Kidney (tissue), 14 donors: ENCODE results near the gene NAGA. TPM values are rescaled to one million over a fixed set of nuclear protein-coding genes. Genes with fewer than 3 reads are reported as not detected.

Experiments
- DNase-seq, 5 donors: peaks; one replicate each; pipeline ENCODE4 v3.0.0-alpha.2; 2013 to 2020
- FAIRE-seq: peaks from 2 replicates; lab custom pipeline; 2012; peaks lifted over from hg19 to GRCh38; lab: Jason Lieb, UNC
- H3K27ac ChIP-seq, 2 donors: one replicate each; pipeline ENCODE4 v1.7.0; 2013; ENCODE audit warnings: low read depth in 2 of 2, low read length in 2 of 2, inconsistent platforms in 1 of 2
- H3K27me3 ChIP-seq: one replicate; pipeline ENCODE4 v1.7.1; 2013; ENCODE audit warnings: low read length, inconsistent platforms; ENCODE audit not compliant: control insufficient read depth, insufficient read depth
- H3K36me3 ChIP-seq, 3 donors: one replicate each; pipeline versions ENCODE4 v1.7.0 to v1.7.1; 2013; ENCODE audit warnings: low read length in 3 of 3, control low read depth in 1 of 3, inconsistent platforms in 1 of 3; ENCODE audit not compliant: insufficient read depth in 3 of 3, control insufficient read depth in 2 of 3
- H3K4me1 ChIP-seq, 3 donors: one replicate each; pipeline versions ENCODE4 v1.7.0 to v1.7.1; 2013; ENCODE audit warnings: low read length in 3 of 3, inconsistent platforms in 1 of 3, low read depth in 1 of 3; ENCODE audit not compliant: control insufficient read depth in 2 of 3, insufficient read depth in 2 of 3
- H3K4me3 ChIP-seq, 3 donors: one replicate each; pipeline versions ENCODE4 v1.7.0 to v1.8.1; 2013; ENCODE audit warnings: low read length in 3 of 3, control low read depth in 1 of 3, inconsistent platforms in 1 of 3
- H3K9ac ChIP-seq, 3 donors: one replicate each; pipeline versions ENCODE4 v1.7.0 to v1.7.1; 2013; ENCODE audit warnings: low read length in 3 of 3, control low read depth in 1 of 3, inconsistent platforms in 1 of 3
- H3K9me3 ChIP-seq, 3 donors: one replicate each; pipeline versions ENCODE4 v1.7.0 to v1.7.1; 2013; ENCODE audit warnings: low read length in 3 of 3, control low read depth in 1 of 3, inconsistent platforms in 1 of 3; ENCODE audit not compliant: control insufficient read depth in 2 of 3, insufficient read depth in 1 of 3
- CTCF ChIP-seq: IDR thresholded peaks from 3 replicates; pipeline ENCODE4 v1.5.1; 2012; ENCODE audit warnings: mild to moderate bottlenecking, moderate library complexity, borderline replicate concordance; ENCODE audit not compliant: insufficient read depth; ENCODE audit errors: extremely low read depth
- intact Hi-C: fragments of 100-400 bp; cut with DNase I; formaldehyde crosslinking; loops from one replicate; pipeline ENCODE4 v1.11.1; 2022
- polyA plus RNA-seq: library from polyadenylated mRNA; stranded (reverse); fragments of 350-450 nt; fragmentation: Illumina TruSeq; extraction: RNeasy Lipid Tissue Mini Kit (QIAGEN cat#74804); gene quantifications from one replicate; pipeline ENCODE4 v1.2.3, GENCODE V29; 2014; ENCODE audit warnings: low read depth, low replicate concordance; ENCODE audit not compliant: insufficient read depth
- total RNA-seq: library from RNA; stranded (reverse); fragmentation: NEBNext Ultra II Directional; extraction: Animal tissue kit (Norgen Biotek cat#: 25700); gene quantifications from one replicate; pipeline ENCODE4 v1.2.1, GENCODE V29; 2021
- donor health status: control.
- donor health status: control.
- donor health status: control.
- donor health status: control.
- donor health status: control.
- donor health status: DM: yes; HTN: yes; CAD: no.
- donor health status: Normal renal cell carcinoma (clear cell type).

NAGA gene
- total and polyA plus RNA-seq, 2 donors from 2014 or later = 27.0 to 29.8 TPM

GRCh38 chr22:42076764-42077485 is 6.3 kb upstream of the NAGA start:
- no peak for TF ChIP-seq CTCF
- no peak for FAIRE-seq
- H3K9me3 ChIP-seq = no peaks in the 10 kb centered on the region
- H3K36me3 ChIP-seq = peaks cover 0 to 2% (median 0%) of the 10 kb centered on the region in 3 donors
- intact Hi-C loops = no loop called here
- no peaks in the 10 kb centered on the region for H3K27me3 ChIP-seq
- peaks cover 5 to 23% (median 15%) of the 10 kb centered on the region in 3 donors for H3K4me1 ChIP-seq
- H3K9ac ChIP-seq = no peak overlapping the region
- H3K4me3 ChIP-seq = no peak overlapping the region
- peak in 1 of 5 donors; percentile 42 for DNase-seq
- no peak overlapping the region for H3K27ac ChIP-seq

GRCh38 chr22:42074846-42075676 is 4.4 kb upstream of the NAGA start:
- intact Hi-C loops = no loop called here
- no peaks in the 10 kb centered on the region for H3K36me3 ChIP-seq
- peak overlapping the region in 1 of 3 donors; percentile 62 for H3K4me3 ChIP-seq
- DNase-seq (peak in 1 of 5 donors; percentile 56), FAIRE-seq (no peak)
- no peaks in the 10 kb centered on the region for H3K27me3 ChIP-seq
- H3K27ac ChIP-seq = peak overlapping the region in 1 of 2 donors; percentile 83
- H3K9ac ChIP-seq = peak overlapping the region in 2 of 3 donors; percentile 11 to 63
- H3K4me1 ChIP-seq = peaks cover 3 to 24% (median 16%) of the 10 kb centered on the region in 3 donors
- H3K9me3 ChIP-seq = no peaks in the 10 kb centered on the region
- no peak for TF ChIP-seq CTCF

GRCh38 chr22:42074132-42074811 is 3.7 kb upstream of the NAGA start, which contains the start of gene PHETA2:
Gene PHETA2, plus strand, starts transcription at chr22:42074248. Its CDS starts 3,046 bp downstream, at chr22:42077294.
- peaks cover 3 to 28% (median 20%) of the 10 kb centered on the region in 3 donors for H3K4me1 ChIP-seq
- no peak for FAIRE-seq

More at GRCh38 chr22:42074132-42074811, 3.7 kb upstream of the NAGA start, which contains the start of gene PHETA2:
- H3K27me3 ChIP-seq = no peaks in the 10 kb centered on the region
- DNase-seq = peak; percentile 52 to 90 (median 78)
- H3K36me3 ChIP-seq = no peaks in the 10 kb centered on the region
- intact Hi-C loops = no loop called here
- H3K27ac ChIP-seq = peak within 1 kb of the TSS; percentile 64 to 83
- no peak for TF ChIP-seq CTCF
- peak within 1 kb of the TSS; percentile 11 to 84 (median 63) for H3K9ac ChIP-seq
- no peaks in the 10 kb centered on the region for H3K9me3 ChIP-seq
- peak within 1 kb of the TSS; percentile 31 to 62 (median 55) for H3K4me3 ChIP-seq
